HL-60 (cell line): ENCODE results near the gene CER1.

ENCODE experiments used
- GABPA ChIP-seq: IDR thresholded peaks from 2 replicates; pipeline ENCODE4 v1.6.1; 2012; ENCODE audit warnings: low read depth
- POLR2AphosphoS5 ChIP-seq: IDR thresholded peaks from 2 replicates; pipeline ENCODE4 v1.6.1; 2012; ENCODE audit warnings: low read depth
- SPI1 ChIP-seq: IDR thresholded peaks from 2 replicates; pipeline ENCODE4 v1.6.1; 2012; ENCODE audit warnings: low read depth, mild to moderate bottlenecking, borderline replicate concordance
- TF ChIP-seq, protein P1 (sequence below): IDR thresholded peaks from 2 replicates; pipeline ENCODE4 v1.6.1; 2012; ENCODE audit warnings: low read depth; ENCODE audit not compliant: insufficient replicate concordance
- TF ChIP-seq, protein P2 (sequence below): IDR thresholded peaks from one replicate; pipeline ENCODE4 v1.5.1; 2011; ENCODE audit warnings: low read length, control low read depth, inconsistent platforms; ENCODE audit not compliant: insufficient read depth

- TF ChIP-seq, protein P1, sequence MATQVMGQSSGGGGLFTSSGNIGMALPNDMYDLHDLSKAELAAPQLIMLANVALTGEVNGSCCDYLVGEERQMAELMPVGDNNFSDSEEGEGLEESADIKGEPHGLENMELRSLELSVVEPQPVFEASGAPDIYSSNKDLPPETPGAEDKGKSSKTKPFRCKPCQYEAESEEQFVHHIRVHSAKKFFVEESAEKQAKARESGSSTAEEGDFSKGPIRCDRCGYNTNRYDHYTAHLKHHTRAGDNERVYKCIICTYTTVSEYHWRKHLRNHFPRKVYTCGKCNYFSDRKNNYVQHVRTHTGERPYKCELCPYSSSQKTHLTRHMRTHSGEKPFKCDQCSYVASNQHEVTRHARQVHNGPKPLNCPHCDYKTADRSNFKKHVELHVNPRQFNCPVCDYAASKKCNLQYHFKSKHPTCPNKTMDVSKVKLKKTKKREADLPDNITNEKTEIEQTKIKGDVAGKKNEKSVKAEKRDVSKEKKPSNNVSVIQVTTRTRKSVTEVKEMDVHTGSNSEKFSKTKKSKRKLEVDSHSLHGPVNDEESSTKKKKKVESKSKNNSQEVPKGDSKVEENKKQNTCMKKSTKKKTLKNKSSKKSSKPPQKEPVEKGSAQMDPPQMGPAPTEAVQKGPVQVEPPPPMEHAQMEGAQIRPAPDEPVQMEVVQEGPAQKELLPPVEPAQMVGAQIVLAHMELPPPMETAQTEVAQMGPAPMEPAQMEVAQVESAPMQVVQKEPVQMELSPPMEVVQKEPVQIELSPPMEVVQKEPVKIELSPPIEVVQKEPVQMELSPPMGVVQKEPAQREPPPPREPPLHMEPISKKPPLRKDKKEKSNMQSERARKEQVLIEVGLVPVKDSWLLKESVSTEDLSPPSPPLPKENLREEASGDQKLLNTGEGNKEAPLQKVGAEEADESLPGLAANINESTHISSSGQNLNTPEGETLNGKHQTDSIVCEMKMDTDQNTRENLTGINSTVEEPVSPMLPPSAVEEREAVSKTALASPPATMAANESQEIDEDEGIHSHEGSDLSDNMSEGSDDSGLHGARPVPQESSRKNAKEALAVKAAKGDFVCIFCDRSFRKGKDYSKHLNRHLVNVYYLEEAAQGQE = no peak
- TF ChIP-seq, protein P2, sequence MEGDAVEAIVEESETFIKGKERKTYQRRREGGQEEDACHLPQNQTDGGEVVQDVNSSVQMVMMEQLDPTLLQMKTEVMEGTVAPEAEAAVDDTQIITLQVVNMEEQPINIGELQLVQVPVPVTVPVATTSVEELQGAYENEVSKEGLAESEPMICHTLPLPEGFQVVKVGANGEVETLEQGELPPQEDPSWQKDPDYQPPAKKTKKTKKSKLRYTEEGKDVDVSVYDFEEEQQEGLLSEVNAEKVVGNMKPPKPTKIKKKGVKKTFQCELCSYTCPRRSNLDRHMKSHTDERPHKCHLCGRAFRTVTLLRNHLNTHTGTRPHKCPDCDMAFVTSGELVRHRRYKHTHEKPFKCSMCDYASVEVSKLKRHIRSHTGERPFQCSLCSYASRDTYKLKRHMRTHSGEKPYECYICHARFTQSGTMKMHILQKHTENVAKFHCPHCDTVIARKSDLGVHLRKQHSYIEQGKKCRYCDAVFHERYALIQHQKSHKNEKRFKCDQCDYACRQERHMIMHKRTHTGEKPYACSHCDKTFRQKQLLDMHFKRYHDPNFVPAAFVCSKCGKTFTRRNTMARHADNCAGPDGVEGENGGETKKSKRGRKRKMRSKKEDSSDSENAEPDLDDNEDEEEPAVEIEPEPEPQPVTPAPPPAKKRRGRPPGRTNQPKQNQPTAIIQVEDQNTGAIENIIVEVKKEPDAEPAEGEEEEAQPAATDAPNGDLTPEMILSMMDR = no peak
- no peak for TF ChIP-seq POLR2AphosphoS5
- TF ChIP-seq SPI1 = no peak
- no peak for TF ChIP-seq GABPA
Observed at GRCh38 chr9:14702200-14702720, 20.3 kb downstream of the CER1 start.
